Measurements from ENCODE around the gene TMEM201.

GRCh38 chr1:9631613-9632012 is 42.9 kb downstream of the TMEM201 start:
- no peak for TF ChIP-seq TAF1 (IDR thresholded peaks at IDR 0.05; ENCODE audit: borderline replicate concordance, insufficient read depth, low read length)
- no peak for TF ChIP-seq POLR2AphosphoS5 (IDR thresholded peaks at IDR 0.05; ENCODE audit: low read depth, low read length)
- TF ChIP-seq, protein P1, sequence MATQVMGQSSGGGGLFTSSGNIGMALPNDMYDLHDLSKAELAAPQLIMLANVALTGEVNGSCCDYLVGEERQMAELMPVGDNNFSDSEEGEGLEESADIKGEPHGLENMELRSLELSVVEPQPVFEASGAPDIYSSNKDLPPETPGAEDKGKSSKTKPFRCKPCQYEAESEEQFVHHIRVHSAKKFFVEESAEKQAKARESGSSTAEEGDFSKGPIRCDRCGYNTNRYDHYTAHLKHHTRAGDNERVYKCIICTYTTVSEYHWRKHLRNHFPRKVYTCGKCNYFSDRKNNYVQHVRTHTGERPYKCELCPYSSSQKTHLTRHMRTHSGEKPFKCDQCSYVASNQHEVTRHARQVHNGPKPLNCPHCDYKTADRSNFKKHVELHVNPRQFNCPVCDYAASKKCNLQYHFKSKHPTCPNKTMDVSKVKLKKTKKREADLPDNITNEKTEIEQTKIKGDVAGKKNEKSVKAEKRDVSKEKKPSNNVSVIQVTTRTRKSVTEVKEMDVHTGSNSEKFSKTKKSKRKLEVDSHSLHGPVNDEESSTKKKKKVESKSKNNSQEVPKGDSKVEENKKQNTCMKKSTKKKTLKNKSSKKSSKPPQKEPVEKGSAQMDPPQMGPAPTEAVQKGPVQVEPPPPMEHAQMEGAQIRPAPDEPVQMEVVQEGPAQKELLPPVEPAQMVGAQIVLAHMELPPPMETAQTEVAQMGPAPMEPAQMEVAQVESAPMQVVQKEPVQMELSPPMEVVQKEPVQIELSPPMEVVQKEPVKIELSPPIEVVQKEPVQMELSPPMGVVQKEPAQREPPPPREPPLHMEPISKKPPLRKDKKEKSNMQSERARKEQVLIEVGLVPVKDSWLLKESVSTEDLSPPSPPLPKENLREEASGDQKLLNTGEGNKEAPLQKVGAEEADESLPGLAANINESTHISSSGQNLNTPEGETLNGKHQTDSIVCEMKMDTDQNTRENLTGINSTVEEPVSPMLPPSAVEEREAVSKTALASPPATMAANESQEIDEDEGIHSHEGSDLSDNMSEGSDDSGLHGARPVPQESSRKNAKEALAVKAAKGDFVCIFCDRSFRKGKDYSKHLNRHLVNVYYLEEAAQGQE (IDR thresholded peaks at IDR 0.05; ENCODE audit: insufficient read depth in 1 of 2, low read depth in 2 of 2, low read length in 2 of 2): no peak

Data from PFSK-1 (cell line).